GM23338 (cell line): ENCODE data around the gene NDOR1. TPM values are rescaled to one million over a fixed set of nuclear protein-coding genes. Genes with fewer than 3 reads are reported as not detected.

Experiments used
- ATAC-seq: fragments of 200-7000 bp; cut with Tn5 transposase; 3 replicates; pipeline ENCODE4 v1.9.1; 2020
- DNase-seq: peaks from one replicate; pipeline ENCODE4 v3.0.0-alpha.2; 2015; ENCODE audit warnings: low spot score
- H2AFZ ChIP-seq: fragments of 200-600 bp; sonication (generic); 2 replicates; pipeline ENCODE4 v1.8.0; 2016; ENCODE audit warnings: antibody characterized with exemption, mild to moderate bottlenecking, moderate library complexity
- H3F3A ChIP-seq: fragments of 200-600 bp; sonication (generic); replicated peaks from 2 replicates; pipeline ENCODE4 v1.8.0; 2017; ENCODE audit warnings: antibody characterized with exemption, mixed run types, low read depth
- H3K27ac ChIP-seq: fragments of 200-600 bp; sonication (generic); 2 replicates; pipeline ENCODE4 v1.6.1; 2016; ENCODE audit warnings: low read depth
- H3K27me3 ChIP-seq: fragments of 200-600 bp; sonication (generic); 2 replicates; pipeline ENCODE4 v1.8.0; 2016; ENCODE audit warnings: mild to moderate bottlenecking, mixed run types, moderate library complexity; ENCODE audit not compliant: insufficient read depth
- H3K36me3 ChIP-seq: fragments of 200-600 bp; sonication (generic); 2 replicates; pipeline ENCODE4 v1.8.0; 2016; ENCODE audit warnings: mild to moderate bottlenecking; ENCODE audit not compliant: insufficient read depth
- H3K4me1 ChIP-seq: fragments of 200-600 bp; sonication (generic); 2 replicates; pipeline ENCODE4 v1.8.0; 2016; ENCODE audit warnings: mild to moderate bottlenecking, moderate library complexity; ENCODE audit not compliant: insufficient read depth
- H3K4me2 ChIP-seq: fragments of 200-600 bp; sonication (generic); 2 replicates; pipeline ENCODE4 v1.7.1; 2017; ENCODE audit warnings: mixed run types
- H3K4me3 ChIP-seq: fragments of 200-600 bp; sonication (generic); 2 replicates; pipeline ENCODE4 v1.6.1; 2016; ENCODE audit warnings: mixed run types
- H3K79me2 ChIP-seq: fragments of 200-600 bp; sonication (generic); replicated peaks from 2 replicates; pipeline ENCODE4 v1.8.0; 2017; ENCODE audit warnings: mild to moderate bottlenecking; ENCODE audit not compliant: insufficient read depth
- H3K9me2 ChIP-seq: fragments of 200-600 bp; sonication (generic); 2 replicates; pipeline ENCODE4 v1.8.0; 2017; ENCODE audit not compliant: insufficient read depth
- H4K20me1 ChIP-seq: fragments of 200-600 bp; sonication (generic); replicated peaks from 2 replicates; pipeline ENCODE4 v1.8.0; 2017; ENCODE audit warnings: mild to moderate bottlenecking; ENCODE audit not compliant: insufficient read depth
- H3K27ac Mint-ChIP-seq: 2 replicates; pipeline ENCODE4 v1.8.0; 2020; ENCODE audit warnings: inconsistent platforms, mild to moderate bottlenecking, moderate library complexity, mixed read lengths
- H3K27me3 Mint-ChIP-seq: 3 replicates; pipeline ENCODE4 v1.8.0; 2022; ENCODE audit warnings: low read depth, mild to moderate bottlenecking, moderate library complexity, mixed read lengths, inconsistent platforms; ENCODE audit not compliant: insufficient read depth, poor library complexity
- H3K36me3 Mint-ChIP-seq: 3 replicates; pipeline ENCODE4 v1.8.0; 2021; ENCODE audit warnings: low read depth, mild to moderate bottlenecking, inconsistent platforms, moderate library complexity, mixed read lengths
- H3K4me1 Mint-ChIP-seq: 3 replicates; pipeline ENCODE4 v1.8.0; 2020; ENCODE audit warnings: mild to moderate bottlenecking, inconsistent platforms, mixed read lengths
- H3K4me3 Mint-ChIP-seq: 3 replicates; pipeline ENCODE4 v1.8.0; 2021; ENCODE audit warnings: moderate library complexity, mild to moderate bottlenecking, inconsistent platforms, mixed read lengths
- H3K9me3 Mint-ChIP-seq: 3 replicates; pipeline ENCODE4 v1.8.0; 2020; ENCODE audit warnings: moderate library complexity, mild to moderate bottlenecking, inconsistent platforms, mixed read lengths
- CREB1 ChIP-seq: fragments of 250-450 bp; sonication (Bioruptor Pico); IDR thresholded peaks from 2 replicates; pipeline ENCODE4 v1.5.0; 2020; ENCODE audit warnings: low read depth, mild to moderate bottlenecking, moderate library complexity
- CTCF ChIP-seq, 2 experiments: fragments of 200-600 bp in 1 of 2; sonication (generic) in 1 of 2; conservative IDR thresholded peaks; 2 replicates each; pipeline versions ENCODE4 v1.5.1 to v1.6.1; 2016 to 2017; ENCODE audit warnings: antibody characterized with exemption in 2 of 2, low read depth in 2 of 2, mild to moderate bottlenecking in 2 of 2, moderate library complexity in 1 of 2
- EZH2phosphoT487 ChIP-seq: fragments of 200-600 bp; sonication (generic); IDR thresholded peaks from one replicate; pipeline ENCODE4 v1.8.1; 2018; ENCODE audit warnings: antibody characterized with exemption; ENCODE audit not compliant: unreplicated experiment
- JUNB ChIP-seq: IDR thresholded peaks from one replicate; pipeline ENCODE4 v1.6.1; 2016; ENCODE audit warnings: antibody characterized with exemption; ENCODE audit not compliant: unreplicated experiment
- NANOG ChIP-seq: IDR thresholded peaks from 2 replicates; pipeline ENCODE4 v1.6.1; 2016; ENCODE audit warnings: antibody characterized with exemption, borderline replicate concordance
- POLR2AphosphoS5 ChIP-seq: IDR thresholded peaks from 2 replicates; pipeline ENCODE4 v1.6.1; 2016; ENCODE audit warnings: antibody characterized with exemption, low read depth
- REST ChIP-seq: IDR thresholded peaks from one replicate; pipeline ENCODE4 v1.6.1; 2018; ENCODE audit warnings: antibody characterized with exemption; ENCODE audit not compliant: unreplicated experiment
- STAT1 ChIP-seq: IDR thresholded peaks from one replicate; pipeline ENCODE4 v1.6.1; 2016; ENCODE audit warnings: antibody characterized with exemption; ENCODE audit not compliant: unreplicated experiment
- ZNF331 ChIP-seq: fragments of 250-450 bp; sonication (Bioruptor Pico); IDR thresholded peaks from 2 replicates; pipeline ENCODE4 v1.5.0; 2020; ENCODE audit warnings: low read depth, mild to moderate bottlenecking, moderate library complexity
- polyA plus RNA-seq: library from polyadenylated mRNA; unstranded; fragments of >200 nt; fragmentation: Nextera tagmentation; extraction: Ambion mirVana; gene quantifications from 2 replicates; pipeline ENCODE4 v1.2.1, GENCODE V29; 2016
- total RNA-seq: library from RNA; depleted of rRNA; stranded (reverse); fragments of >200 nt; shearing (Covaris generic); gene quantifications from 2 replicates; pipeline ENCODE4 v1.2.3, GENCODE V29; 2014

NDOR1 gene
- total and polyA plus RNA-seq, 2 experiments from 2014 or later: 19.4 to 38.1 TPM

DNA sequence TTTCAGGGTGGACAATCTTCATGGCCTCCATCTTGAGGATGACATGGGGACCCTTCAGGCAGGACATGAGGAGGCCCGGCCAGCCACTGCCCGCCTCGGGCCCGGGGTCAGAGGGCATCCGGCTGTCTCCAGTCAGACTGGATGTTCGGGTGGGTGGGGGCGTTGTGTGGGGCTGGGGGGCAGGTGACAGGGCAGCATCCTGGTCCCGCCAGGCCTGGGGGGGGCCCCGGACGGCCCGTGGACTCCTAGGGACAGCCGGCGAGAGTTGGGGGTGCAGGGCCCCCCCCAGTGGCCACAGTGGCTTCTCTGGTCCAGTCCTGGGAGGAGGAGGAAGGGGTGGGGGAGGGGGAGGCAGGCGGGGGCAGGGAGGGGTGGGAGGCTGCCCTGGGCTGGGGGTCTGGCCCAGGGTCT is 15.6 kb downstream of the NDOR1 start:
- H3K36me3 ChIP-seq: no peaks in the 10 kb centered on the region
- no peaks in the 10 kb centered on the region for H3K27me3 Mint-ChIP-seq
- peaks cover 3% of the 10 kb centered on the region; the same call in 1 of the 2 replicates for H3K4me1 ChIP-seq
- DNase-seq (no peak), ATAC-seq (no peak)
- H4K20me1 ChIP-seq: no peaks in the 10 kb centered on the region
- H3K9me3 Mint-ChIP-seq: no peaks in the 10 kb centered on the region
- peaks cover 7% of the 10 kb centered on the region; the same call in 2 of the 3 replicates for H3K4me1 Mint-ChIP-seq
- H3K4me2 ChIP-seq: peak overlapping the region; percentile 73; the same call in 1 of the 2 replicates
- H3K27me3 ChIP-seq: peaks cover 9% of the 10 kb centered on the region; the same call in 1 of the 2 replicates
- H3K4me3 ChIP-seq: peak overlapping the region; percentile 58
- no peak overlapping the region for H3K27ac ChIP-seq
- H3K4me3 Mint-ChIP-seq: peak overlapping the region; percentile 30; the same call in 1 of the 3 replicates
- TF ChIP-seq NANOG (no peak), CREB1 (CRISPR knock-in tag) (no peak), STAT1 (no peak), REST (no peak), JUNB (no peak), EZH2phosphoT487 (no peak), POLR2AphosphoS5 (no peak), ZNF331 (CRISPR knock-in tag) (no peak)
- H3K9me2 ChIP-seq: no peaks in the 10 kb centered on the region
- no peak overlapping the region for H3K27ac Mint-ChIP-seq
- 0 out of 2 replicates have a peak, but pooled peaks cover 9% of the 10 kb centered on the region for H3F3A ChIP-seq
- H2AFZ ChIP-seq: no peak overlapping the region
- no peaks in the 10 kb centered on the region for H3K79me2 ChIP-seq
- H3K36me3 Mint-ChIP-seq: no peaks in the 10 kb centered on the region; the same call in 2 of the 3 replicates

GRCh38 chr9:137221506-137222111 is 16.1 kb downstream of the NDOR1 start:
- H2AFZ ChIP-seq: no peak overlapping the region
- H3K27ac Mint-ChIP-seq: no peak overlapping the region
- H3K4me1 ChIP-seq: peaks cover 3% of the 10 kb centered on the region; the same call in 1 of the 2 replicates
- H3K4me3 ChIP-seq: peak overlapping the region; percentile 58
- 0 out of 2 replicates have a peak, but pooled peaks cover 9% of the 10 kb centered on the region for H3F3A ChIP-seq
- DNase-seq (peak; percentile 71), ATAC-seq (peak; percentile 11)
- peak overlapping the region; percentile 73 for H3K4me2 ChIP-seq
- no peaks in the 10 kb centered on the region for H3K9me2 ChIP-seq
- H3K27ac ChIP-seq: no peak overlapping the region
- peak overlapping the region; percentile 48; the same call in 2 of the 3 replicates for H3K4me3 Mint-ChIP-seq
- no peaks in the 10 kb centered on the region for H3K36me3 Mint-ChIP-seq
- H4K20me1 ChIP-seq: no peaks in the 10 kb centered on the region
- H3K27me3 ChIP-seq: peaks cover 9% of the 10 kb centered on the region; the same call in 1 of the 2 replicates
- H3K36me3 ChIP-seq: no peaks in the 10 kb centered on the region
- peaks cover 7% of the 10 kb centered on the region; the same call in 2 of the 3 replicates for H3K4me1 Mint-ChIP-seq
- H3K79me2 ChIP-seq: no peaks in the 10 kb centered on the region
- no peaks in the 10 kb centered on the region for H3K27me3 Mint-ChIP-seq
- H3K9me3 Mint-ChIP-seq: no peaks in the 10 kb centered on the region
- TF ChIP-seq CREB1 (CRISPR knock-in tag): no peak
- no peak for TF ChIP-seq EZH2phosphoT487
- TF ChIP-seq NANOG: no peak
- TF ChIP-seq REST: no peak
- no peak for TF ChIP-seq CTCF (conservative IDR thresholded peaks at IDR 0.05; ENCODE audit: low read depth in 2 of 2)
